GM12878 (cell line): Measurements from ENCODE around the gene IL1RAPL1. TPM values are rescaled to one million over a fixed set of nuclear protein-coding genes. Genes with fewer than 3 reads are reported as not detected.

Experiments
- ATAC-seq: fragments of 200-7000 bp; cut with Tn5 transposase; 3 replicates; pipeline ENCODE4 v1.9.1; 2020; ENCODE audit warnings: mild to moderate bottlenecking, moderate library complexity
- BruUV-seq: library from RNA; stranded (reverse); fragments of 400-500 nt; replicated peaks from 2 replicates; lab custom pipeline; 2021; lab: Mats Ljungman, UMichigan
- CTCF ChIA-PET: fragments of 300-600 bp; sonication (Branson Sonifier 250); formaldehyde crosslinking; extraction: SDS; loops from one replicate; lab custom pipeline; 2021; ENCODE audit warnings: inconsistent platforms; lab: Yijun Ruan, JAX
- POLR2A ChIA-PET: fragments of 350-600 bp; formaldehyde crosslinking; extraction: SDS; loops from one replicate; lab custom pipeline; 2021; ENCODE audit warnings: inconsistent platforms; lab: Charles Lee
- RAD21 ChIA-PET: fragments of 300-600 bp; sonication (Branson Sonifier 250); formaldehyde crosslinking; loops from one replicate; lab custom pipeline; 2023; ENCODE audit warnings: antibody characterized with exemption; ENCODE audit not compliant: unreplicated experiment; lab: Charles Lee
- SMC1A ChIA-PET: fragments of 300-600 bp; sonication (Branson Sonifier 250); formaldehyde crosslinking; loops from one replicate; lab custom pipeline; 2023; ENCODE audit not compliant: unreplicated experiment, uncharacterized antibody; lab: Charles Lee
- DNase-seq: peaks from one replicate; pipeline ENCODE4 v3.0.0-alpha.2; 2011; ENCODE audit warnings: low read depth, low spot score
- FAIRE-seq: peaks from 3 replicates; lab custom pipeline; 2011; peaks lifted over from hg19 to GRCh38; lab: Jason Lieb, UNC
- H2AFZ ChIP-seq: 2 replicates; pipeline ENCODE4 v1.6.0; 2011; ENCODE audit warnings: low read depth, low read length, control low read depth; ENCODE audit not compliant: control insufficient read depth
- H3K27ac ChIP-seq: 2 replicates; pipeline ENCODE4 v1.5.1; 2011; ENCODE audit warnings: control low read depth; ENCODE audit not compliant: control insufficient read depth, insufficient read depth
- H3K27me3 ChIP-seq, 2 experiments: replicated peaks in 1 of 2; 2 replicates each; pipeline versions ENCODE4 v1.6.0 to v1.6.1; 2011; ENCODE audit warnings: low read length in 1 of 2; ENCODE audit not compliant: control insufficient read depth in 2 of 2, insufficient read depth in 2 of 2
- H3K36me3 ChIP-seq, 2 experiments: 2 replicates each; pipeline ENCODE4 v1.5.1; 2011; ENCODE audit warnings: low read length in 1 of 2; ENCODE audit not compliant: control insufficient read depth in 2 of 2, insufficient read depth in 2 of 2
- H3K4me1 ChIP-seq: 2 replicates; pipeline ENCODE4 v1.6.1; 2011; ENCODE audit warnings: mild to moderate bottlenecking, low read length, moderate library complexity, mixed read lengths; ENCODE audit not compliant: control insufficient read depth, insufficient read depth
- H3K4me2 ChIP-seq: 2 replicates; pipeline ENCODE4 v1.6.0; 2011; ENCODE audit warnings: control low read depth; ENCODE audit not compliant: control insufficient read depth, insufficient read depth
- H3K4me3 ChIP-seq: fragments of 200-600 bp; sonication (generic); 2 replicates; pipeline ENCODE4 v1.5.1; 2016
- H3K79me2 ChIP-seq: 2 replicates; pipeline ENCODE4 v1.6.0; 2011; ENCODE audit warnings: low read length; ENCODE audit not compliant: control insufficient read depth, insufficient read depth
- H3K9ac ChIP-seq: 2 replicates; pipeline ENCODE4 v1.8.0; 2011; ENCODE audit warnings: low read length, control low read depth, mixed read lengths; ENCODE audit not compliant: control insufficient read depth, insufficient read depth
- H3K9me3 ChIP-seq: replicated peaks from 3 replicates; pipeline ENCODE4 v1.5.1; 2011; ENCODE audit warnings: mild to moderate bottlenecking, low read length; ENCODE audit not compliant: control insufficient read depth, insufficient read depth
- H4K20me1 ChIP-seq: 2 replicates; pipeline ENCODE4 v1.6.0; 2011; ENCODE audit not compliant: control insufficient read depth, insufficient read depth
- ASH2L ChIP-seq: fragments of 300-600, 200-600 bp; sonication (generic); IDR thresholded peaks from 2 replicates; pipeline ENCODE4 v1.6.1; 2017; ENCODE audit warnings: low read depth, mild to moderate bottlenecking, borderline replicate concordance
- ATF7 ChIP-seq: fragments of 450-650 bp; IDR thresholded peaks from 2 replicates; pipeline ENCODE4 v1.6.1; 2016; ENCODE audit warnings: low read depth, mild to moderate bottlenecking
- CEBPB ChIP-seq, 2 experiments: fragments of 150-350 bp in 1 of 2; IDR thresholded peaks; 2 replicates each; pipeline ENCODE4 v1.6.1; 2012 to 2014; ENCODE audit warnings: low read depth in 2 of 2, low read length in 2 of 2, borderline replicate concordance in 1 of 2, inconsistent platforms in 1 of 2
- CHD2 ChIP-seq: IDR thresholded peaks from 2 replicates; pipeline ENCODE4 v1.6.1; 2011; ENCODE audit warnings: low read depth, low read length, improper control_type of control experiment, borderline replicate concordance
- CHD4 ChIP-seq: fragments of 200-600 bp; sonication (generic); IDR thresholded peaks from 2 replicates; pipeline ENCODE4 v1.6.1; 2016; ENCODE audit warnings: mild to moderate bottlenecking
- CREB1 ChIP-seq: IDR thresholded peaks from 2 replicates; pipeline ENCODE4 v1.6.1; 2012; ENCODE audit warnings: low read depth, mild to moderate bottlenecking, inconsistent platforms
- GABPA ChIP-seq: IDR thresholded peaks from 2 replicates; pipeline ENCODE4 v1.6.1; 2014; ENCODE audit warnings: antibody characterized with exemption, low read depth, mild to moderate bottlenecking, inconsistent platforms
- HSF1 ChIP-seq: fragments of 150-350 bp; IDR thresholded peaks from 2 replicates; pipeline ENCODE4 v1.6.1; 2014; ENCODE audit warnings: mild to moderate bottlenecking, low read depth, low read length
- JUND ChIP-seq: IDR thresholded peaks from 2 replicates; pipeline ENCODE4 v1.6.1; 2012; ENCODE audit warnings: low read depth, mild to moderate bottlenecking, low read length, improper control_type of control experiment, moderate library complexity
- MEF2B ChIP-seq: fragments of 450-650 bp; IDR thresholded peaks from 2 replicates; pipeline ENCODE4 v1.6.1; 2018; ENCODE audit warnings: mild to moderate bottlenecking, moderate library complexity; ENCODE audit not compliant: partially characterized antibody, poor library complexity, severe bottlenecking
- MTA3 ChIP-seq: IDR thresholded peaks from 2 replicates; pipeline ENCODE4 v1.6.1; 2012; ENCODE audit warnings: low read length, inconsistent platforms, borderline replicate concordance
- NKRF ChIP-seq: fragments of 450-650 bp; conservative IDR thresholded peaks from 2 replicates; pipeline ENCODE4 v1.6.1; 2017; ENCODE audit warnings: mild to moderate bottlenecking, moderate library complexity
- RAD51 ChIP-seq: fragments of 450-650 bp; IDR thresholded peaks from 2 replicates; pipeline ENCODE4 v1.6.1; 2016; ENCODE audit warnings: moderate library complexity, mild to moderate bottlenecking, inconsistent platforms
- RCOR1 ChIP-seq: conservative IDR thresholded peaks from 2 replicates; pipeline ENCODE4 v1.6.1; 2012; ENCODE audit warnings: low read depth, low read length, improper control_type of control experiment
- USF1 ChIP-seq: IDR thresholded peaks from 2 replicates; pipeline ENCODE4 v1.6.1; 2011; ENCODE audit warnings: borderline replicate concordance, low read depth, mild to moderate bottlenecking, moderate library complexity, mixed read lengths, low read length; ENCODE audit not compliant: insufficient read depth; ENCODE audit errors: extremely low read length
- USF2 ChIP-seq: IDR thresholded peaks from 2 replicates; pipeline ENCODE4 v1.6.1; 2011; ENCODE audit warnings: low read depth, low read length, improper control_type of control experiment, borderline replicate concordance
- ZNF207 ChIP-seq: fragments of 450-650 bp; IDR thresholded peaks from 2 replicates; pipeline ENCODE4 v1.6.1; 2014; ENCODE audit warnings: antibody characterized with exemption, mild to moderate bottlenecking, borderline replicate concordance
- ZSCAN29 ChIP-seq: fragments of 450-650 bp; IDR thresholded peaks from 2 replicates; pipeline ENCODE4 v1.6.1; 2017; ENCODE audit warnings: mild to moderate bottlenecking, moderate library complexity
- WGBS: methylation state at CpG from one replicate; pipeline ENCODE4 v1.1.6; 2016; ENCODE audit warnings: low lambda C conversion rate; ENCODE audit not compliant: insufficient replicate concordance, insufficient coverage; ENCODE audit errors: missing lambda C conversion rate; 5-methylcytosine and 5-hydroxymethylcytosine counted together
- in situ Hi-C: fragments of 300-500 bp; cut with MboI; formaldehyde crosslinking; loops from 9 replicates; pipeline ENCODE4 v1.14.3; 2018; ENCODE audit warnings: mixed read lengths
- intact Hi-C: fragments of 100-400 bp; cut with micrococcal nuclease; formaldehyde crosslinking; loops from one replicate; pipeline ENCODE4 v1.14.2; 2022; ENCODE audit not compliant: unreplicated experiment
- polyA plus RNA-seq, 11 experiments: library from polyadenylated mRNA; depleted of rRNA in 4 of 11; unstranded in 6 of 11; stranded (reverse) in 5 of 11; fragments of >200 nt; fragmentation: Nextera tagmentation in 4 of 11; fragmentation: Illumina TruSeq in 1 of 11; extraction: Ambion mirVana in 4 of 11; extraction: Trizol in 1 of 11; gene quantifications; 1 replicate in 1 of 11; 2 replicates in 10 of 11; pipeline versions ENCODE4 v1.2.1 to v1.2.3, GENCODE V29; 2011 to 2016; ENCODE audit warnings: inconsistent platforms in 2 of 11, missing spikeins in 2 of 11, low read depth in 1 of 11
- total RNA-seq, 4 experiments: library from RNA; depleted of rRNA in 3 of 4; stranded (reverse); fragments of >200 nt in 3 of 4; fragmentation: Illumina TruSeq in 1 of 4; extraction: Trizol in 1 of 4; gene quantifications; 2 replicates each; pipeline versions ENCODE4 v1.2.1 to v1.2.3, GENCODE V29; 2013 to 2021

Gene IL1RAPL1
- total and polyA plus RNA-seq, 10 of the 15 experiments (the other 5 are each of a cell fraction or from before 2014, with no cell fraction given) = not detected

GRCh38 chrX:29281078-29281742 lies 694.0 kb downstream of the IL1RAPL1 start:
- POLR2A ChIA-PET = interaction anchor here (0.6 kb wide), 1 partner anchor 53 kb away, joined by 3 read pairs; no protein-coding TSS in a partner anchor

More at GRCh38 chrX:29281078-29281742, 694.0 kb downstream of the IL1RAPL1 start:
- H3K4me1 ChIP-seq = no peaks in the 10 kb centered on the region
- ChIA-PET CTCF (no interaction called here), SMC1A (no interaction called here), RAD21 (no interaction called here)
- H3K27me3 ChIP-seq = no peaks in the 10 kb centered on the region
- in situ Hi-C loops = no loop called here
- H3K4me3 ChIP-seq = no peak overlapping the region
- no peak overlapping the region for H3K4me2 ChIP-seq
- H3K36me3 ChIP-seq = no peaks in the 10 kb centered on the region
- no peak overlapping the region for H3K9ac ChIP-seq
- H3K79me2 ChIP-seq = no peaks in the 10 kb centered on the region
- no peak overlapping the region for H2AFZ ChIP-seq
- DNase-seq = no peak
- no peak for FAIRE-seq
- TF ChIP-seq JUND (no peak), ATF7 (no peak), USF1 (no peak), CREB1 (no peak), CHD2 (no peak), MTA3 (no peak), RCOR1 (no peak), MEF2B (no peak), CHD4 (no peak), GABPA (no peak), ZSCAN29 (no peak), HSF1 (no peak), ZNF207 (no peak), CEBPB (IDR thresholded peaks at IDR 0.05; ENCODE audit: borderline replicate concordance in 1 of 2, low read depth in 2 of 2, low read length in 2 of 2) (no peak), RAD51 (no peak), ASH2L (no peak), USF2 (no peak), NKRF (no peak)
- BruUV-seq = no TSS peak
- WGBS = 52% methylated on average over 2 of the region's 2 CpGs
- intact Hi-C loops = no loop called here
- no peaks in the 10 kb centered on the region for H3K9me3 ChIP-seq
- no peaks in the 10 kb centered on the region for H4K20me1 ChIP-seq
- ATAC-seq = no peak
- H3K27ac ChIP-seq = no peak overlapping the region
